Fibroblast of peridontal ligament (primary cell): ENCODE results near the gene DCHS1.
"Not testable (repeated sequence)": the region's sequence is repeated elsewhere in the genome, so short reads cannot be mapped to it uniquely, and the experiment has no call there.

Experiments
- DNase-seq: peaks from one replicate; pipeline ENCODE4 v3.0.0-alpha.2; 2010; ENCODE audit errors: extremely low read depth

The DCHS1 gene

GRCh38 chr11:6655790-6656583 lies at the start of gene DCHS1:
Gene DCHS1, minus strand, starts transcription at chr11:6655809. Its CDS starts 14,196 bp downstream, at chr11:6641613.
- no peak for DNase-seq

GRCh38 chr11:6703247-6704063 lies 47.8 kb upstream of the DCHS1 start:
- DNase-seq, result peak; percentile 69

DNA sequence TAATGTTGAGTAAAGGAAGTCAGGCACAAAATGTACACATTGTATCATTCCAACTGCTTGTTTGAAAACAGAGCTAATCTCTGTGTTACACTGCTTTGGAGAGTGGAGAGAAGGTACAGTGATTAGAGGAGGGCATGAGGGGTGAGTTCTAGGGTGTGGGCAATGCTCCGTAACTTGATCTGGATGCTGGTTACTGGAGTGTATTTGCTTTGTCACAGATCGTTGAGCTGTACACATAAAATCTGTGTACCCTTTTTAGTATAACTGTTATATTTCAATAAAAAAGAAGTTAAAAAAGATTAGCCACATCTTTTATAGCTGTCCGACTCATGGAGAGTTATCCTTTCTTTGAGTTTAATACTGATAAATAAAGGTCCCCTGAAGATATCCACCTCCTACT lies 46.3 kb upstream of the DCHS1 start:
- DNase-seq, result not testable (repeated sequence)

DNA sequence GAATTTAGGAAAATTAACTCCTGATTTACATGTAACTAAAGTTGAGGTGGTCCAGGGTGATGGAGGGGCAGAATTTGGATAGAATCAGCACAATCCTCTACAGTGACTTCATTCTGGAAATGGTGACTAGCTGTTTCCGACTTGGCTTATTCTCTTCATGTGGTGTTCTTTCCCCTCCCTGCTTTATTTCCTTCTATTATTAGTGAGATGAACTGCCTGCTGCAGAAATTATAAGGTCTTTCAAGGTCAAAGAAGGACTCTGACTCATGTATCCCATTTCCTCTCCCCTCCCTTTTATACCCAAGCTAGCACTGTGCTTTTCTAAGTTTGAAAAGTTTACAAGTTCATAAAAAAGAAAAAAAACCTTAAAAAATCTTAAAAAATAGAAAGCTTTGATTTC lies 39.8 kb upstream of the DCHS1 start:
- DNase-seq, result peak; percentile 8

GRCh38 chr11:6694229-6694535 lies 38.6 kb upstream of the DCHS1 start:
- no peak for DNase-seq

DNA sequence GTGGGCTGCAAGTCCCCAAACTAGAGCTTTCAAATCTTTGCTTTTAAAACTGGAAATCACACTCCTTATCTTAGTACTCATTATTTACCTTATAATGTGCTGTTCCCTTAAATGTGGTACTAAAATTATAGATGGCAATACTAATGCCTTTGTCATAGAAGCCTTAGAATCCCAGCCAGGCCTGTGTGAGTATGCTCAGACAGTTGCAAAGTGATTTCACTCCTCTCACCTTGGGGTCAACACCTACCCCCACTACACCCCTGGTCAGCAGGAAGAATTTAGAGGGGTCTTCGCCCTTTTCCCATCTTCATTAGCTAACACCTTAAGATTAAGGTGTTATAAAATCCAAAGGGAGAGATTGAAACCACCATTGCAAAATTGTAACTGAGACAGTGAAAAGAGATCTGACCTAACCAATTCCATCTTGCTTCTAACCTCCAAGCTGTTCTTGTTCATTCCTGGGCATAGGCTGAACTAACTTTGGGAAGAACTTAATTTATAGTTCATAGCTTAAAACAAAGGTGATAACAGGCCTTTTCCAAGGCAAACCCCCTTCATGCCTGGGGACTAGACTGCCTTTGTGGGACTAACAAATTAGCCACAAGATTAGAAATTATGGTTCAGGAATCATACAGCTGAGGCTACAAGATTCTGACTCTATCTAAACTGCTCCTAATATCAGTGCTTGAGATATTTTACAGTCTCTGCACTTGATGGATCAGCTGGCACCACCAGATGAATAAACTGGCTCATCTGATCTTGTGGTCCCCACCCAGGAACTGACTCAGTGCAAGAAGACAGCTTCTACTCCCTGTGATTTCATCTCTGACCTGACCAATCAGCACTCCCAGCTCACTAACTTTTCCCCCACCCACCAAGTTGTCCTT lies 38.0 kb upstream of the DCHS1 start:
- DNase-seq, result peak; percentile 80

DNA sequence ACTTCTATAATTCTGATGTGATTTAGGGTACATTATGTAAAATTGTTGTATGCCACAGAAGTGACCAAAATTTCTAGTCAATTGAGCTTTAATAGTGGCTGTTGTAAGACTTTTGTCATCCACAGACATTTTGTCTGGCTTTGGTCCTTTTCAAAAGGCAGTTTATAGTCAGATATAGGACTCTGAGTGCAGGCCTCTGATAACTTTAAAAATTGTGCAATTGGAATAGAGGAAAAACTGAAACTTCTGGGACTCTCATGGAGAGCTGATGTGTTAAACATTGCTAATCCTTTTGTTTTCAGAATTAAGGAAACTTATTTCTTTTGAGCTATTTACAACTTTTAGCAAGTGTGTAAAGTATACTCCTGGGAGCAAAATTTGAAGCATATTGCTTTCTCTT lies 36.5 kb upstream of the DCHS1 start:
- DNase-seq, result no peak

- not testable (repeated sequence) for DNase-seq
These were observed 35.0 kb upstream of the DCHS1 start for GRCh38 chr11:6690431-6691132.

GRCh38 chr11:6687876-6688275 lies 32.3 kb upstream of the DCHS1 start:
- no peak for DNase-seq

GRCh38 chr11:6686006-6686405 lies 30.4 kb upstream of the DCHS1 start:
- DNase-seq, result peak; percentile 10

DNA sequence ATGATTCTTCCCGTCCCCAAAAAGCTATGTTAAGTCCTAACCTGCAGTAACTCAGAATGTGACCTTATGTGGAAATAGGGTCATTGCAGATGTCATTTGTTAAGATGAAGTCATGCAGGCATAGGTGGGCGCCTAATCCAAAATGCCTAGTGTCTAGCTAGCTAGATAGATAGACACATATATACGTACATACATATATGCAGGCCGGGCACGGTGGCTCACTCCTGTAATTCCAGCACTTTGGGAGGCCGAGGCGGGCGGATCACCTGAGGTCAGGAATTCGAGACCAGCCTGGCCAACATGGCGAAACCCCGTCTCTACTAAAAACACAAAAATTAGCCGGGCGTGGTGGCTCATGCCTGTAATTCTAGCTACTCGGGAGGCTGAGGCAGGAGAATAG lies 28.5 kb upstream of the DCHS1 start:
- not testable (repeated sequence) for DNase-seq

GRCh38 chr11:6682936-6683861 lies 27.6 kb upstream of the DCHS1 start, which contains the start of gene MRPL17:
Gene MRPL17, minus strand, starts transcription at chr11:6683340. Its CDS starts 44 bp downstream, at chr11:6683296.
- DNase-seq, result peak; percentile 99

DNA sequence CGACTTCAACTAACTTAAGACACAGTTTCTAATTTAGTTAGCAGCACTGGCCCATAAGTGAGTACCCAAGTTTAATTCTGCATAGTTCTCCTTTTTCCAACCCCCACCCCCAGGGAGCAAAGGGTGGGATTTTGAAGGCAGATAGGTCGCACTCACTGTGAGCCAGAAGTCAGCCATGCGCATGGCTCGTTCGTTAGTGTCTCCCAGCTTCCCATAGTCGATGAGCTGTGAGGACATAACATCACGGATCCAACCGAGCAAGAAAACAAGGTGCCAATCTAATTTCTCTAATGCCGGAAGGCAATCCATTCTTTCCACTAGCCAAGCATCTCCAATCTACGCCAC lies 27.0 kb upstream of the DCHS1 start:
- no peak for DNase-seq

GRCh38 chr11:6681949-6682348 lies 26.3 kb upstream of the DCHS1 start:
- peak; percentile 33 for DNase-seq

DNA sequence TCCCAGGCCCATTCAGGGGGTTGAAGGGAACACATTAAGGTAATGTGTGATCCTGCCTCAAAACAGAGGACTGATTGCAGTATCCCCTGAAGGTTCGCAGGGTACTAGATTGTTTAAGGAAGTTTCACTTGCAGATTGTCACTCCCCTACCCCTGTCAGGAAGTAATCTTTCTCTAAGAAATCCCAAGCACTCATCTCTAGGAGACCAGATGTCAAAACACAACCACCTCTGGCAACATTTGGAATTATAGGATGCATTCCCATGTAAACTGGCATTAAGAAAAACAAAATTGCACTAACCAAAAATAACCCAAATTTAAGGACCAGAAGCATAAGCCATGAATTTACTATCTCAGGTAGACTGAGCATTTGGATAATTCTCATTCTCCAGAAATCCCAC lies 25.9 kb upstream of the DCHS1 start:
- no peak for DNase-seq

- no peak for DNase-seq
These were observed 21.4 kb upstream of the DCHS1 start for GRCh38 chr11:6677018-6677417.

- no peak for DNase-seq
These were observed 19.3 kb upstream of the DCHS1 start for GRCh38 chr11:6674862-6675261.

DNA sequence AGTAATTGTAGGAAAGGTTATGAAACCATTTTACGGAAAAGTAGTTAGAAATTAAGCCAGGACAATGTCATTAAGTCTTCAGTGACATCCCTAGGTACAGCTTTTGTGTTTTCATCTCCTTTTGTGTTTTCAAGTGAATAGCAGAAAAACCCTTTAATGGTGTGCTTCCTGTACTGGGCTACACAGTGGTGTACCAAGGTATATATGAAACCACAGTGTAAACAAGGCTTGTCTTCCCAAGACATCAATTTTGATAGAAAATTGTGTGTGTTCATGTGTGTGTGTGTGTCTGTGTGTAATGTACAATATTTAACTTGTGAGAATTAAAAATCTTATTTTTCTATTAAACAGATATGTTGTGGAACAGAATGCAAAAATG lies 18.6 kb upstream of the DCHS1 start:
- DNase-seq, result no peak

DNA sequence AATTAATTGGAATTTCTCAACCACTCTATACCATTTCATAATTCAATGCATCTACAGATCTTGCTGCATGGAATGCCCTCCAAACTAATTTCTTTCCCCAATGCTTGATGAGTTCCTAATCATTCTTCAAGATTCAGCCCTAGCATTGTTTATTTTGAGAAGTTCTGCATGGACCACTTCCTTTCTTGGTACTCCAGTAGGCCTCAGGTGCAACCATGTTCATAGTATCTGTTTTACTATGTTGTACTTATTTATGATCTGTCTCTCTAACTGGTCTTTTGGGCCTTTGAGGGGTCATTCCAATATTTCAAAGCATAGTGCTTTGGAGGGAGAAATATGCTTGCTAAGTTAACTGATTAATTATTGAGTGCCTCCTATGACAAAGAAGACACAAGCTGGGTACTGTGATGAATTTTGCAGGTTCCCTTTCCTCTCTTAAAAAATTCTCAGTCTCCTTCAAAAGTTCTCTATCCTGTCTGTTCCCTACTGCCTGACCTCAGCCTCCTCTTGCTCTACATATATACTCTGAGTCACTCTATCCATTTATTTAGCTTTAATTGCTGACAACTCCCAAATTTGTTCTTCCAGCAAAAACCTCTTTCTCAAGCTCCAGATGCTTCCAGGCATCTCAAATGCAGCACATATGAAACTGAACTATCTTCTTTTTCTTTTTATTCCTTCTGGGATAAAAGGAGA lies 18.1 kb upstream of the DCHS1 start:
- DNase-seq, result peak; percentile 12

DNA sequence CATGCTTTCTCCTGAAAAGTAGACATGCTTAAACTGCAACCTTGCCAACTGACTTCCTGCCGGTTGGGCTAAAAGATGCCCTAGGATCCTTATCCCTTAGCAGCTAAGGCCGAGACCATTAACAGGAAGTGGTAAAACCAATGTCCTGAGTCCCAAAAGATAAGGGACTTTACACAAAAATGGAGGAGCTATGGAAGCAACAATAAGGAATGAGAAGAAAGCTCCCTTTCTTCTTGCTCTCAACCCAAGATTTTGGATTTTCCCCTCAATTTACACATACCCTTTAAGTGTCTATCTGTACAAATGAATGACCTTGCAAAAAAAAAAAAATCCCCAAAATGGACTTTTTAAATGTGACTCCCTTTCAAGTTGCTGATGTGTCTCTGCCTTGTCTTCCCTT lies 16.4 kb upstream of the DCHS1 start:
- no peak for DNase-seq
